Upper lobe of left lung (tissue), 6 donors: ENCODE results near the gene ZFAND6. TPM values are rescaled to one million over a fixed set of nuclear protein-coding genes. Genes with fewer than 3 reads are reported as not detected.

Source experiments
- ATAC-seq, 2 donors: fragments of 200-7000 bp; cut with Tn5 transposase; one replicate each; pipeline ENCODE4 v1.9.1; 2022; ENCODE audit warnings: mild to moderate bottlenecking in 2 of 2, moderate library complexity in 2 of 2; ENCODE audit not compliant: low FRiP score in 2 of 2
- DNase-seq, 2 donors: peaks; one replicate each; pipeline ENCODE4 v3.0.0-alpha.2; 2019 to 2020
- H3K27ac ChIP-seq, 4 donors: fragments of 200-600 bp; sonication (generic); one replicate each; pipeline ENCODE4 v1.5.1; 2016 to 2019
- H3K27me3 ChIP-seq, 4 donors: fragments of 200-600 bp; sonication (generic); one replicate each; pipeline ENCODE4 v1.5.1; 2017 to 2019
- H3K36me3 ChIP-seq, 4 donors: fragments of 200-600 bp; sonication (generic); one replicate each; pipeline ENCODE4 v1.5.1; 2016 to 2019
- H3K4me1 ChIP-seq, 4 donors: fragments of 200-600 bp; sonication (generic); one replicate each; pipeline ENCODE4 v1.5.1; 2018 to 2019
- H3K4me3 ChIP-seq, 4 donors: fragments of 200-600 bp; sonication (generic); one replicate each; pipeline ENCODE4 v1.5.1; 2017 to 2019; ENCODE audit warnings: mild to moderate bottlenecking in 2 of 4, moderate library complexity in 1 of 4
- H3K9me3 ChIP-seq, 4 donors: fragments of 200-600 bp; sonication (generic); one replicate each; pipeline ENCODE4 v1.5.1; 2018 to 2019
- CTCF ChIP-seq, 6 experiments: fragments of 450-650 bp in 4 of 6; fragments of 200-600 bp in 2 of 6; sonication (generic) in 2 of 6; IDR thresholded peaks; one replicate each; pipeline ENCODE4 v1.5.1; 2016 to 2019; ENCODE audit warnings: antibody characterized with exemption in 6 of 6
- EP300 ChIP-seq, 4 donors: sonication (generic); formaldehyde crosslinking; IDR thresholded peaks; one replicate each; pipeline ENCODE4 v1.5.1; 2017; ENCODE audit warnings: antibody characterized with exemption in 4 of 4, control low read depth in 2 of 4
- POLR2A ChIP-seq, 4 donors: fragments of 450-650 bp; IDR thresholded peaks; one replicate each; pipeline ENCODE4 v1.5.1; 2016 to 2017; ENCODE audit warnings: antibody characterized with exemption in 4 of 4, mild to moderate bottlenecking in 2 of 4
- POLR2AphosphoS5 ChIP-seq, 2 donors: sonication (generic); formaldehyde crosslinking; IDR thresholded peaks; one replicate each; pipeline ENCODE4 v1.5.1; 2017; ENCODE audit warnings: antibody characterized with exemption in 2 of 2
- WGBS, 2 donors: methylation state at CpG; one replicate each; pipeline ENCODE4 v1.1.5; 2017 to 2018; 5-methylcytosine and 5-hydroxymethylcytosine counted together
- total RNA-seq, 6 donors: library from RNA; depleted of rRNA in 4 of 6; stranded (reverse); fragments of >200 nt in 4 of 6; gene quantifications; one replicate each; pipeline versions ENCODE4 v1.1.0 to v1.2.1, GENCODE V29; 2016 to 2021
- donor health status: DM: no; HTN: no; CAD: no; lungs with moderate emphysema.
- donor health status: DM: no; HTN: yes; CAD: no; lungs with severe emphysema.

Gene ZFAND6
- total RNA-seq, 6 donors from 2014 or later = 36.7 to 151 (median 70.5) TPM

- TF ChIP-seq CTCF (IDR thresholded peaks at IDR 0.05) (no peak), POLR2A (IDR thresholded peaks at IDR 0.05) (no peak), POLR2AphosphoS5 (IDR thresholded peaks at IDR 0.05) (no peak), EP300 (IDR thresholded peaks at IDR 0.05) (no peak)
- ATAC-seq (peak; percentile 80 to 94), DNase-seq (no peak)
- WGBS, 2 donors = 0% methylated on average over 1 of the region's 1 CpG
- H3K27me3 ChIP-seq = no peaks in the 10 kb centered on the region
- no peaks in the 10 kb centered on the region for H3K9me3 ChIP-seq
- peaks cover 39 to 62% (median 45%) of the 10 kb centered on the region in 4 donors for H3K4me1 ChIP-seq
- peak overlapping the region; percentile 17 to 36 (median 32) for H3K4me3 ChIP-seq
- peak overlapping the region in 1 of 4 donors; percentile 42 for H3K27ac ChIP-seq
- no peaks in the 10 kb centered on the region for H3K36me3 ChIP-seq
Measured at GRCh38 chr15:80072285-80072994, 13.0 kb downstream of the ZFAND6 start.

- H3K9me3 ChIP-seq = no peaks in the 10 kb centered on the region
- 48 to 50% methylated on average over 3 of the region's 3 CpGs for WGBS, 2 donors
- DNase-seq = no peak
- no peaks in the 10 kb centered on the region for H3K36me3 ChIP-seq
- H3K4me1 ChIP-seq = peaks cover 39 to 62% (median 45%) of the 10 kb centered on the region in 4 donors
- no peak for ATAC-seq
- no peaks in the 10 kb centered on the region for H3K27me3 ChIP-seq
- peak overlapping the region in 1 of 4 donors; percentile 36 for H3K4me3 ChIP-seq
- no peak overlapping the region for H3K27ac ChIP-seq
- TF ChIP-seq CTCF (IDR thresholded peaks at IDR 0.05) (no peak), POLR2A (IDR thresholded peaks at IDR 0.05) (no peak), EP300 (IDR thresholded peaks at IDR 0.05) (no peak), POLR2AphosphoS5 (IDR thresholded peaks at IDR 0.05) (no peak)
Measured at GRCh38 chr15:80073197-80073596, 13.7 kb downstream of the ZFAND6 start.

DNA sequence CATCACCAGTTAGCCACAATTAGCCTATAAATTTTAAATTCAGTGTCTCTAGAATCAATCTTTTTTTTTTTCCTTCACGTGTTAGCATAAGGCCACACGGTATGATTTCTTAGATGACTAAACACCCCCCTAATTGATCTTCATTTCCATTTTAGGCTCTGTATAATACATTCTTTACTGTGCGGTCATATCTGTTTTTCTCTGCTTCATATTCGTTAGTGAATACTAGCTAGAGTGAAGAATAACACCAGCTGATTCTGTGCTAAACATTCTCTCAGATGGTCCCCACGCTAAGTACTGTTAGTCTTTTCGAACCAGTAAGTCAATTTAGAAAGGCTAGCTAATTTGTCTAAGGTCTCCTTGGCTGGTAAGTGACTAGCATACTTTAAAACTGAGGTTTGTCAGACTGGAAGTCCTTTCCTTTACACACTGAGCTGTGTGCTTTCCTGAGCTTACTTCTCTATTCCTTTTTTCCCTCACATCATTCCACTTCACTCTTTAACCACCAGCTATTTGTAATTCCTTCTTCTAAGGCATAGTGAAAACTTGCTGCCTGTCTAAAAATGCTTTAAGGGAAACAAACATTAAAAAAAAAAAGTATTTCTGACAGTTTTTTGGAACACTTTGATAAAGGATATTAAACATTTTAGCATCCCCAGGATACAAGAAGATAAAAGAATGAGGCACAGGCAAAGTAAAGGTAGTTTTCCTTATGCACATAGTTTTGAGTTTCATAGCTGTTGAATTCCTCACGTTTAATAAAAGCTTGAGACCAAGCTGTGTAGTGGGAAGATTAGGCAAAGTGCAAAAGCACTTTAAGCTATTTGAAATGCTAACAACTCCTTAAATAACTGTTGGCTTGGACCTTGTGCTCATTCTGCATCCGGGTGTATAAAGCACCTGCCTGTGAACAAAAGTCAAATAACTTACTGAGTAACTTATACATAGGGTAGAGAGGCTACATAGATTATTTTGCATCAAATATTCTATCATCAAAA, 17.1 kb downstream of the ZFAND6 start:
- Histone ChIP-seq H3K27me3 (no peaks in the 10 kb centered on the region), H3K4me1 (peaks cover 29 to 41% (median 32%) of the 10 kb centered on the region in 4 donors), H3K9me3 (no peaks in the 10 kb centered on the region), H3K36me3 (peaks cover 0 to 4% (median 0%) of the 10 kb centered on the region in 4 donors), H3K4me3 (no peak overlapping the region), H3K27ac (no peak overlapping the region)
- TF ChIP-seq EP300 (IDR thresholded peaks at IDR 0.05) = no peak
- no peak for TF ChIP-seq CTCF (IDR thresholded peaks at IDR 0.05)
- no peak for TF ChIP-seq POLR2AphosphoS5 (IDR thresholded peaks at IDR 0.05)
- TF ChIP-seq POLR2A (IDR thresholded peaks at IDR 0.05) = no peak
- no peak for ATAC-seq
- no peak for DNase-seq
- 54 to 60% methylated on average over 8 of the region's 8 CpGs for WGBS, 2 donors

DNA sequence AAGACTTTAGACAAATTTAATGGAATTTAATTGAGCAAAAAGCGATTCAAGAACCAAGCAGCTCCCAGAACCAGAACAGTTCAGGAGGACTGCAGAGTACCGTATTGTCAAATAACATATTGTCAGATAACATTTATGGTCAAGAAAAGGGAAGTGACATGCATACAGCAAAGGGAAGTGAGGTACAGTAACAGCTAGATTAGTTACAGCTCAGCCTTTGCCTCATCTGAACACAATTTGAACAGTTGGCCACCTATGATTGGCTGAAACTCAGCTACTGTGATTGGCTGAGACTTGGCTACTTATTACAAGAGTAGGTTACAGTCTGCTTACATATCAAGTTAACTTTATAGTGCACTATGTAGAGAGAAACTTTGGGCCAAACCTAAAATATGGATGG, 21.9 kb downstream of the ZFAND6 start:
- peaks cover 0 to 4% (median 0%) of the 10 kb centered on the region in 4 donors for H3K36me3 ChIP-seq
- H3K9me3 ChIP-seq = no peaks in the 10 kb centered on the region
- 69 to 75% methylated on average over 2 of the region's 2 CpGs for WGBS, 2 donors
- no peak overlapping the region for H3K27ac ChIP-seq
- no peak for TF ChIP-seq EP300 (IDR thresholded peaks at IDR 0.05)
- TF ChIP-seq POLR2AphosphoS5 (IDR thresholded peaks at IDR 0.05) = no peak
- no peak for TF ChIP-seq POLR2A (IDR thresholded peaks at IDR 0.05)
- TF ChIP-seq CTCF (IDR thresholded peaks at IDR 0.05) = no peak
- ATAC-seq = peak; percentile 43 to 72
- H3K4me3 ChIP-seq = no peak overlapping the region
- H3K27me3 ChIP-seq = no peaks in the 10 kb centered on the region
- H3K4me1 ChIP-seq = peaks cover 0 to 10% (median 4%) of the 10 kb centered on the region in 4 donors
- DNase-seq = no peak
